HEK293 (cell line): Measurements from ENCODE around the gene PTPRN2.
"Not testable (repeated sequence)": the region's sequence is repeated elsewhere in the genome, so short reads cannot be mapped to it uniquely, and the experiment has no call there.

Source experiments
- CTCF ChIA-PET: fragments of 350-600 bp; formaldehyde crosslinking; extraction: SDS; loops from one replicate; lab custom pipeline; 2021; ENCODE audit warnings: antibody characterized with exemption; lab: Yijun Ruan, JAX
- POLR2A ChIA-PET: fragments of 300-600 bp; formaldehyde crosslinking; extraction: SDS; loops from one replicate; lab custom pipeline; 2020; ENCODE audit warnings: antibody characterized with exemption, inconsistent platforms; lab: Yijun Ruan, JAX
- H3K27ac ChIP-seq: fragments of 200-500 bp; sonication (Bioruptor generic); 2 replicates; pipeline ENCODE4 v1.5.1; 2014; ENCODE audit warnings: low read depth, low read length, control low read depth, inconsistent platforms; ENCODE audit errors: extremely low read depth
- H3K36me3 ChIP-seq, 2 experiments: fragments of 200-500 bp in 1 of 2; sonication (Bioruptor generic) in 1 of 2; 1 replicate in 1 of 2; 2 replicates in 1 of 2; pipeline ENCODE4 v1.5.1; 2014 to 2017; ENCODE audit warnings: inconsistent platforms in 2 of 2, low read length in 2 of 2; ENCODE audit not compliant: control insufficient read depth in 2 of 2, insufficient read depth in 1 of 2
- H3K4me1 ChIP-seq: fragments of 200-500 bp; sonication (Bioruptor generic); 2 replicates; pipeline ENCODE4 v1.5.1; 2014; ENCODE audit warnings: mild to moderate bottlenecking, low read length, inconsistent platforms; ENCODE audit not compliant: control insufficient read depth, insufficient read depth
- H3K4me3 ChIP-seq: 2 replicates; pipeline ENCODE4 v1.5.1; 2011; ENCODE audit warnings: low read depth, mild to moderate bottlenecking, control low read depth, low read length, moderate library complexity
- H3K9me3 ChIP-seq: fragments of 200-500 bp; sonication (Bioruptor generic); 2 replicates; pipeline ENCODE4 v1.5.1; 2014; ENCODE audit warnings: low read depth, low read length, inconsistent platforms; ENCODE audit not compliant: control insufficient read depth, insufficient read depth
- PRDM1 ChIP-seq: fragments of 450-650 bp; formaldehyde crosslinking; IDR thresholded peaks from 2 replicates; pipeline ENCODE4; 2016; ENCODE audit warnings: missing biosample characterization, missing genetic modification characterization
- RBAK ChIP-seq: fragments of 450-650 bp; formaldehyde crosslinking; IDR thresholded peaks from 2 replicates; pipeline ENCODE4 v1.5.1; 2016; ENCODE audit warnings: missing biosample characterization, missing genetic modification characterization
- SALL2 ChIP-seq: fragments of 450-650 bp; formaldehyde crosslinking; IDR thresholded peaks from 2 replicates; pipeline ENCODE4 v1.5.0; 2017; ENCODE audit warnings: missing biosample characterization, mild to moderate bottlenecking, missing genetic modification characterization, borderline replicate concordance
- TRIM28 ChIP-seq: IDR thresholded peaks from 2 replicates; pipeline ENCODE4 v1.6.1; 2011; ENCODE audit warnings: low read length, control low read depth, borderline replicate concordance
- YY2 ChIP-seq: fragments of 450-650 bp; formaldehyde crosslinking; IDR thresholded peaks from 2 replicates; pipeline ENCODE4 v1.5.1; 2016; ENCODE audit warnings: missing biosample characterization, missing genetic modification characterization
- ZFHX2 ChIP-seq: fragments of 450-650 bp; formaldehyde crosslinking; conservative IDR thresholded peaks from 2 replicates; pipeline ENCODE4 v1.5.1; 2016; ENCODE audit warnings: missing biosample characterization, missing genetic modification characterization
- ZIC2 ChIP-seq: fragments of 450-650 bp; formaldehyde crosslinking; IDR thresholded peaks from 2 replicates; pipeline ENCODE4 v1.5.1; 2016; ENCODE audit warnings: missing biosample characterization, missing genetic modification characterization
- ZNF114 ChIP-seq: fragments of 450-650 bp; formaldehyde crosslinking; IDR thresholded peaks from 2 replicates; pipeline ENCODE4 v1.5.0; 2017; ENCODE audit warnings: missing biosample characterization, missing genetic modification characterization
- ZNF239 ChIP-seq: fragments of 450-650 bp; formaldehyde crosslinking; IDR thresholded peaks from 2 replicates; pipeline ENCODE4 v1.5.1; 2016; ENCODE audit warnings: missing biosample characterization, missing genetic modification characterization
- ZNF266 ChIP-seq: fragments of 450-650 bp; formaldehyde crosslinking; IDR thresholded peaks from 2 replicates; pipeline ENCODE4 v1.5.1; 2016; ENCODE audit warnings: missing biosample characterization, missing genetic modification characterization, low read depth
- ZNF302 ChIP-seq: fragments of 450-650 bp; formaldehyde crosslinking; IDR thresholded peaks from 2 replicates; pipeline ENCODE4 v1.5.1; 2016; ENCODE audit warnings: missing biosample characterization, missing genetic modification characterization, low read depth
- ZNF404 ChIP-seq: fragments of 450-650 bp; formaldehyde crosslinking; IDR thresholded peaks from 2 replicates; pipeline ENCODE4 v1.5.1; 2017; ENCODE audit warnings: missing biosample characterization, missing genetic modification characterization
- ZNF423 ChIP-seq: fragments of 450-650 bp; formaldehyde crosslinking; IDR thresholded peaks from 2 replicates; pipeline ENCODE4 v1.5.1; 2016; ENCODE audit warnings: missing biosample characterization, missing genetic modification characterization
- ZNF623 ChIP-seq: fragments of 450-650 bp; formaldehyde crosslinking; IDR thresholded peaks from 2 replicates; pipeline ENCODE4 v1.5.1; 2016; ENCODE audit warnings: missing biosample characterization, missing genetic modification characterization
- ZNF629 ChIP-seq: fragments of 450-650 bp; formaldehyde crosslinking; IDR thresholded peaks from 2 replicates; pipeline ENCODE4 v1.5.1; 2017; ENCODE audit warnings: missing biosample characterization, missing genetic modification characterization
- ZNF747 ChIP-seq: fragments of 450-650 bp; formaldehyde crosslinking; IDR thresholded peaks from 2 replicates; pipeline ENCODE4 v1.5.1; 2016; ENCODE audit warnings: missing biosample characterization, missing genetic modification characterization
- ZNF76 ChIP-seq: fragments of 450-650 bp; formaldehyde crosslinking; IDR thresholded peaks from 2 replicates; pipeline ENCODE4; 2016; ENCODE audit warnings: low read depth, missing biosample characterization, missing genetic modification characterization, borderline replicate concordance
- ZNF777 ChIP-seq: fragments of 450-650 bp; formaldehyde crosslinking; IDR thresholded peaks from 2 replicates; pipeline ENCODE4 v1.5.1; 2017; ENCODE audit warnings: missing biosample characterization, missing genetic modification characterization, borderline replicate concordance
- TF ChIP-seq, protein P1 (sequence below): fragments of 450-650 bp; formaldehyde crosslinking; IDR thresholded peaks from 2 replicates; pipeline ENCODE4 v1.5.1; 2016; ENCODE audit warnings: missing biosample characterization, missing genetic modification characterization
- TF ChIP-seq, protein P2 (sequence below): fragments of 450-650 bp; formaldehyde crosslinking; IDR thresholded peaks from 2 replicates; pipeline ENCODE4 v1.5.1; 2016; ENCODE audit warnings: missing biosample characterization, missing genetic modification characterization
- TF ChIP-seq, protein P3 (sequence below): fragments of 450-650 bp; formaldehyde crosslinking; IDR thresholded peaks from 2 replicates; pipeline ENCODE4 v1.5.1; 2016; ENCODE audit warnings: missing biosample characterization, missing genetic modification characterization
- TF ChIP-seq, protein P4 (sequence below): fragments of 450-650 bp; formaldehyde crosslinking; IDR thresholded peaks from 2 replicates; pipeline ENCODE4 v1.5.1; 2016; ENCODE audit warnings: missing biosample characterization, missing genetic modification characterization

The PTPRN2 gene

DNA sequence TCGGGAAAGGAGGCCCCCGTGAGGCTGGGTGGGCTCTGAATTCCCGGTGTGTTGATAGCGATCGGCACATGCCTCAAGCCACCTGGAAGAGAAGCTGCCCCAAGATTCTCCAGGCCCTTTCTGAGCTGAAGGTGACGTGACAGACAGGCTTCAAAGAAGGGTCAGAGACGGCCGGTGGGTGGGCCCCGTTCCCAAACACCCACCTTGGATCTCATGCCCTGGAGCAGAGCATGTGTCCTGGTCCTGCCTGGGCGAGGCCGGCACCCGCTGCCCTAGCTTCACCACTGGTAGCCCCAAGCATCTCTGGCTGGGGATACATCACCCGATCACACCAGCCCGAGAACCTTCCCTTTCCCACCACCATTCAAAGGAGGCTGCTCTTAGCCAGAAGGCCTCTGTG is 851.8 kb downstream of the PTPRN2 start:
- POLR2A ChIA-PET, result no interaction called here
- Histone ChIP-seq H3K9me3 (no peaks in the 10 kb centered on the region), H3K4me1 (no peaks in the 10 kb centered on the region), H3K36me3 (no peaks in the 10 kb centered on the region), H3K4me3 (no peak overlapping the region)
- CTCF ChIA-PET, result interaction anchor here (0.7 kb wide), 1 partner anchor 619 kb away, joined by 3 read pairs; no protein-coding TSS in a partner anchor
- TF ChIP-seq ZNF114 (tag by site-specific recombination), result no peak
- no peak for TF ChIP-seq ZNF423 (tag by site-specific recombination)
- TF ChIP-seq, protein P1, sequence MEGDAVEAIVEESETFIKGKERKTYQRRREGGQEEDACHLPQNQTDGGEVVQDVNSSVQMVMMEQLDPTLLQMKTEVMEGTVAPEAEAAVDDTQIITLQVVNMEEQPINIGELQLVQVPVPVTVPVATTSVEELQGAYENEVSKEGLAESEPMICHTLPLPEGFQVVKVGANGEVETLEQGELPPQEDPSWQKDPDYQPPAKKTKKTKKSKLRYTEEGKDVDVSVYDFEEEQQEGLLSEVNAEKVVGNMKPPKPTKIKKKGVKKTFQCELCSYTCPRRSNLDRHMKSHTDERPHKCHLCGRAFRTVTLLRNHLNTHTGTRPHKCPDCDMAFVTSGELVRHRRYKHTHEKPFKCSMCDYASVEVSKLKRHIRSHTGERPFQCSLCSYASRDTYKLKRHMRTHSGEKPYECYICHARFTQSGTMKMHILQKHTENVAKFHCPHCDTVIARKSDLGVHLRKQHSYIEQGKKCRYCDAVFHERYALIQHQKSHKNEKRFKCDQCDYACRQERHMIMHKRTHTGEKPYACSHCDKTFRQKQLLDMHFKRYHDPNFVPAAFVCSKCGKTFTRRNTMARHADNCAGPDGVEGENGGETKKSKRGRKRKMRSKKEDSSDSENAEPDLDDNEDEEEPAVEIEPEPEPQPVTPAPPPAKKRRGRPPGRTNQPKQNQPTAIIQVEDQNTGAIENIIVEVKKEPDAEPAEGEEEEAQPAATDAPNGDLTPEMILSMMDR (tag by site-specific recombination), result no peak
- no peak for TF ChIP-seq RBAK
- TF ChIP-seq ZNF404 (tag by site-specific recombination), result no peak
- no peak for TF ChIP-seq SALL2 (tag by site-specific recombination)
- TF ChIP-seq TRIM28, result no peak
- TF ChIP-seq ZFHX2 (tag by site-specific recombination), result no peak
- TF ChIP-seq, protein P2, sequence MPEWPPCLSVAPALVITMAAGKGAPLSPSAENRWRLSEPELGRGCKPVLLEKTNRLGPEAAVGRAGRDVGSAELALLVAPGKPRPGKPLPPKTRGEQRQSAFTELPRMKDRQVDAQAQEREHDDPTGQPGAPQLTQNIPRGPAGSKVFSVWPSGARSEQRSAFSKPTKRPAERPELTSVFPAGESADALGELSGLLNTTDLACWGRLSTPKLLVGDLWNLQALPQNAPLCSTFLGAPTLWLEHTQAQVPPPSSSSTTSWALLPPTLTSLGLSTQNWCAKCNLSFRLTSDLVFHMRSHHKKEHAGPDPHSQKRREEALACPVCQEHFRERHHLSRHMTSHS, result no peak
- TF ChIP-seq ZNF76 (tag by site-specific recombination), result no peak
- TF ChIP-seq ZNF629 (tag by site-specific recombination), result no peak
- no peak for TF ChIP-seq ZNF266
- TF ChIP-seq, protein P3, sequence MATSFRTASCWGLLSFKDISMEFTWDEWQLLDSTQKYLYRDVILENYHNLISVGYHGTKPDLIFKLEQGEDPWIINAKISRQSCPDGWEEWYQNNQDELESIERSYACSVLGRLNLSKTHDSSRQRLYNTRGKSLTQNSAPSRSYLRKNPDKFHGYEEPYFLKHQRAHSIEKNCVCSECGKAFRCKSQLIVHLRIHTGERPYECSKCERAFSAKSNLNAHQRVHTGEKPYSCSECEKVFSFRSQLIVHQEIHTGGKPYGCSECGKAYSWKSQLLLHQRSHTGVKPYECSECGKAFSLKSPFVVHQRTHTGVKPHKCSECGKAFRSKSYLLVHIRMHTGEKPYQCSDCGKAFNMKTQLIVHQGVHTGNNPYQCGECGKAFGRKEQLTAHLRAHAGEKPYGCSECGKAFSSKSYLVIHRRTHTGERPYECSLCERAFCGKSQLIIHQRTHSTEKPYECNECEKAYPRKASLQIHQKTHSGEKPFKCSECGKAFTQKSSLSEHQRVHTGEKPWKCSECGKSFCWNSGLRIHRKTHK (tag by site-specific recombination), result no peak
- TF ChIP-seq ZNF302 (tag by site-specific recombination), result no peak
- TF ChIP-seq, all 188 proteins: peak for 0
- no peak overlapping the region for H3K27ac ChIP-seq

DNA sequence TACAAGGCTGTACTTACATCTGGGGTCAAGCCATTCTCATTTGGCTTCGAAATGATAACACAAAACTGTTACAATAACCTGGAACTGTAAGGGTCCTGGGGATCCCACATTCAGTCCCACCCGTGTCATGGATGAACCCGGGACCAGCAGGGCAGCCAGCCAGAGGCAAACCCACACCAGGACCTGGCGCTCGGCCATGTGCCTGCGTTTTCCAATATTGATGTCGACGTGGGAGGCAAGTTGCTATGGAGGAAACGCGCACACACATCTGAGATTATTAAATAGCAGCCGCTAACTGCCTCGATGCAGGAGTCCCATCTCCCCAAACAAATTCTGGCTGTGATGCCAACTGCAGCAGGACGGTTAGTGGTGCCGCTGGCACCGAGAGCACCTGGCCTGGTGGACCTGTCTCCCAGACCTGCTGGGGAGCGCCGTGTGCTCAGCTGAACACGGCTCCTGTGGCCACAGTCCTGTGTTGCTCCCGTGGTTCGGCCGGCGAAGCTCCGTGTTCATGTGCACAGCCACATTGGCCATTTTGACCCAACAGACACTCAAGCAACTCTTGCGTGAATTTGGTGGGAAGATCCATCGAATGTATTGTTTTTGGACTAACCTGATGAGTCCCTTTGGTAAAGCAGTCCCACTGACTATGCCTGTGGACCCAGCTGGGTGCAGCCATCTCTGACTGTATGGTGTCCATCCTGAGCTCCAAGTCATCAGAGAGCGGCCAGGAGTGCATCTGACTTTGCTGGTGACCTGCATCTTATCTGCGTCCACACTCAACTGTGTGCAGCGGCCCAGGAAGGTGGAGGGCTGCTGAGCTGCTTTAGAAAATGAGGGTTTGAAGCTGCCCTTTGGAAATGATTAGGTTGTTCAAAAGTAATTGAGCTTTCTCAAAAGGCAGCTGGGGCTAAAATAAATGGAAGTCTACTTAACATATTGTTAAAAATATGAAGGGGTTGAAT is 852.7 kb downstream of the PTPRN2 start:
- TF ChIP-seq ZNF777 (tag by site-specific recombination) (no peak), ZNF747 (no peak), ZNF239 (tag by site-specific recombination) (no peak), ZIC2 (tag by site-specific recombination) (no peak), YY2 (tag by site-specific recombination) (no peak), PRDM1 (no peak), ZNF623 (tag by site-specific recombination) (no peak)
- TF ChIP-seq, protein P4, sequence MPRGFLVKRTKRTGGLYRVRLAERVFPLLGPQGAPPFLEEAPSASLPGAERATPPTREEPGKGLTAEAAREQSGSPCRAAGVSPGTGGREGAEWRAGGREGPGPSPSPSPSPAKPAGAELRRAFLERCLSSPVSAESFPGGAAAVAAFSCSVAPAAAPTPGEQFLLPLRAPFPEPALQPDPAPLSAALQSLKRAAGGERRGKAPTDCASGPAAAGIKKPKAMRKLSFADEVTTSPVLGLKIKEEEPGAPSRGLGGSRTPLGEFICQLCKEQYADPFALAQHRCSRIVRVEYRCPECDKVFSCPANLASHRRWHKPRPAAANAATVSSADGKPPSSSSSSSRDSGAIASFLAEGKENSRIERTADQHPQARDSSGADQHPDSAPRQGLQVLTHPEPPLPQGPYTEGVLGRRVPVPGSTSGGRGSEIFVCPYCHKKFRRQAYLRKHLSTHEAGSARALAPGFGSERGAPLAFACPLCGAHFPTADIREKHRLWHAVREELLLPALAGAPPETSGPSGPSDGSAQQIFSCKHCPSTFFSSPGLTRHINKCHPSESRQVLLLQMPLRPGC (tag by site-specific recombination), result no peak
- CTCF ChIA-PET, result no interaction called here
- no peak overlapping the region for H3K4me3 ChIP-seq
- no peaks in the 10 kb centered on the region for H3K36me3 ChIP-seq
- POLR2A ChIA-PET, result no interaction called here
- no peak overlapping the region for H3K27ac ChIP-seq
- H3K9me3 ChIP-seq, result no peaks in the 10 kb centered on the region
- H3K4me1 ChIP-seq, result no peaks in the 10 kb centered on the region

DNA sequence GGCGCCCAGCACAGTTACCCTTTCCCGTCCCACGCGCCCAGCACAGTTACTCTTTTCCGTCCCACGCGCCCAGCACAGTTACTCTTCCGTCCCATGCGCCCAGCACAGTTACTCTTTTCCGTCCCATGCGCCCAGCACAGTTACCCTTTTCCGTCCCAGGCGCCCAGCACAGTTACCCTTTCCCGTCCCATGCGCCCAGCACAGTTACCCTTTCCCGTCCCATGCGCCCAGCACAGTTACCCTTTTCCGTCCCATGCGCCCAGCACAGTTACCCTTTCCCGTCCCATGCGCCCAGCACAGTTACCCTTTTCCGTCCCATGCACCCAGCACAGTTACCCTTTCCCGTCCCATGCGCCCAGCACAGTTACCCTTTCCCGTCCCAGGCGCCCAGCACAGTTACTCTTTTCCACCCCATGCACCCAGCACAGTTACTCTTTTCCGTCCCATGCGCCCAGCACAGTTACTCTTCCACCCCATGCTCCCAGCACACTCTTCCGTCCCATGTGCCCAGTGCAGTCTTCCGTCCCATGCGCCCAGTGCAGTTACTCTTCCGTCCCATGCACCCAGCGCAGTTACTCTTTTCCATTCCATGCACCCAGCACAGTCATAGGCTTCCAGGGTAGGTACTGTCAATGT is 853.7 kb downstream of the PTPRN2 start:
- CTCF ChIA-PET, H3K4me3 ChIP-seq, H3K4me1 ChIP-seq, H3K9me3 ChIP-seq, POLR2A ChIA-PET, H3K36me3 ChIP-seq, H3K27ac ChIP-seq: not testable (repeated sequence)
